NCI-H1436 (cell line): ENCODE measurements around the gene TOX2.

Experiments
- DNase-seq: peaks from one replicate; lab custom pipeline; 2025; lab: John Stamatoyannopoulos, UW

TOX2 gene

GRCh38 chr20:43915211-43916072 lies 790 bp downstream of the TOX2 start:
- no peak for DNase-seq

DNA sequence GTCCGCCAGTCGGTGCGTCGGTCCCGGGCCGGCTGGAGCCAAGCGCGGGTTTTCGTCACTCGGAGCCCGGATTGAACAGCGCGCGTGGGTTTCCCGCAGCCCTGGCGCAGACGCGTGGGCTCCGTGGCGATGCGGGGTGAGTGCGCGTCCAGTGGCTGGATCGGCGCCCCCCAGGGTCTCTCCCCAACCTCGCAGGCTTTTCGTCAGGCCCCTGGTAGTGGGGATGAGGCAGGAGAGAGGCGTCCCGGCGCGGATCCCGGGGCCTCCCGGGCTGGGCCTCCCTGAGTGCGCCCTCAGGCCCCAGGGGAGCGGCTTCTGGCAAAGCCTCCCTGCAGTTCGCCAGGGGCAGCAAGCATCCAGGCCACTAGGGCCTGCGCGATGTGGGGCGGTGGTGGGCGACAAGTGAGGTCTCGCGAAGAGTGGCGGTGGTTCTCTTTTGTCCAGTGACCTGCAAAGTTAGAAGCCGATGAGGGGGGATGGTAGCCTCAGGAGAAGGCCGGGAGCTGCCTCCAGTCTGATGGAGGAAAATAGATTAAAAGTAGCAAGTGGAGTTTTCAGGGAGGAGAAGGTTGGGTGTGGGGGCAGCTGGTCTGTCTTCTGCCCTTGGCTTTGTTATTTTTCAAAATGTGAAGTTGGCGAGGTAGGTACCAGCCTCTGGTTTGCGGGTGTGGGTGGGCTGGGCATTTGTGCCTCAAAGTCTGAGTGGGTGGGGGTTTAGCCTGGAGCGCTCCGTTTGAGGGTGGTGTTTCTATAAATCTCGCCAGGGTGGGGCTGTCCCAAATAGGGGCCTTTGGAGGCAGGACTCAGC lies 1.6 kb downstream of the TOX2 start:
- DNase-seq: peak; percentile 20

- no peak for DNase-seq
These were observed 2.3 kb downstream of the TOX2 start for GRCh38 chr20:43916881-43917371.

GRCh38 chr20:43917380-43917779 lies 2.7 kb downstream of the TOX2 start:
- no peak for DNase-seq

GRCh38 chr20:43919686-43920403 lies 5.2 kb downstream of the TOX2 start:
- DNase-seq: no peak

GRCh38 chr20:43920797-43921196 lies 6.1 kb downstream of the TOX2 start:
- DNase-seq: no peak

DNA sequence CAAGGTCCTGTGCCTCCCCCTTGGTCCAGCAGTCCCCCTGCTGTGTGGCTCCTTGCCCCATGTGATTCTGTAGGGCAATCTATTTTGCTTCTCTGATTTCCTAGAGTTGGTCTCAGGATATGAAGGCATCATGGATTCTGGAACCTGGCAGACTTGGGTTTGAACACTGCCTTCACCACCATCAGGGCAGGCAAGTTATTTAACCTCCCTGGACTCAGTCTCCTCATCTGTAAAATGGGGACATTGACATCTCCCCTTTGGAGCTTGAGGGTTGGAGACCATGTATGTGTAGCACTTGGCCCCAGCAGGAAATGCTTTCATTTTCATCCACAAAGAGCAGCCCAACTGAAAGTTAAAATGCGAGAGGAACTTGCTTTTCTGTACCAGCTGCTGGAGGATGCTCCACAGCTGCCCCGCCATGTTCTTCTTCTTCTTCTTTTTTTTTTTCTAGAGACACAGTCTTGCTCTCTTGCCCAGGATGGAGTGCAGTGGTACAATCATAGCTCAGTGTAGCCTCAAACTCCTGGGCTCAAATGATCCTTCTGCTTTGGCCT lies 6.7 kb downstream of the TOX2 start:
- DNase-seq: no peak

- DNase-seq: no peak
These were observed 8.0 kb downstream of the TOX2 start for GRCh38 chr20:43922614-43923013.

GRCh38 chr20:43923322-43923721 lies 8.7 kb downstream of the TOX2 start:
- no peak for DNase-seq

DNA sequence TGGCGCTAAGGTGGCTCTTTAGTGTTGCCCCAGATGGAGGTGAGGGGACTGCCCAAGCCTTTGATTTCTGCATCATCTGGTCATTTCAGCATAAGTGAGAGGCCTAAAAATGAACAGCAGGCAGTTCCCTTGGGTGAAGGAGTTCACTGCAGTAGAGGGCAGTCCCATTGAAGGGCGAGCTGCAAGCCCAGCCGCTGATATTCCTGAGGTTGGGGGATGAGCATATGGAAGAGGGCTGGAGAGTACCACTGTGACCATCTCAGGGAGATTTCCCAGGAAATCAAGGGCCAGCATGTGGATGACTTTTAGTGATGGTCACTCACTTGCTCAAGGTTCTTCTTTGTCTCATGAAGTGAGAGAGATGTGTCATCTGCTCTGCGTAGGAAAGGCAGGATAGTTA lies 9.3 kb downstream of the TOX2 start:
- no peak for DNase-seq

- no peak for DNase-seq
These were observed 10.6 kb downstream of the TOX2 start for GRCh38 chr20:43925215-43925614.

- peak; percentile 35 for DNase-seq
These were observed 11.1 kb downstream of the TOX2 start for GRCh38 chr20:43925801-43926200.

DNA sequence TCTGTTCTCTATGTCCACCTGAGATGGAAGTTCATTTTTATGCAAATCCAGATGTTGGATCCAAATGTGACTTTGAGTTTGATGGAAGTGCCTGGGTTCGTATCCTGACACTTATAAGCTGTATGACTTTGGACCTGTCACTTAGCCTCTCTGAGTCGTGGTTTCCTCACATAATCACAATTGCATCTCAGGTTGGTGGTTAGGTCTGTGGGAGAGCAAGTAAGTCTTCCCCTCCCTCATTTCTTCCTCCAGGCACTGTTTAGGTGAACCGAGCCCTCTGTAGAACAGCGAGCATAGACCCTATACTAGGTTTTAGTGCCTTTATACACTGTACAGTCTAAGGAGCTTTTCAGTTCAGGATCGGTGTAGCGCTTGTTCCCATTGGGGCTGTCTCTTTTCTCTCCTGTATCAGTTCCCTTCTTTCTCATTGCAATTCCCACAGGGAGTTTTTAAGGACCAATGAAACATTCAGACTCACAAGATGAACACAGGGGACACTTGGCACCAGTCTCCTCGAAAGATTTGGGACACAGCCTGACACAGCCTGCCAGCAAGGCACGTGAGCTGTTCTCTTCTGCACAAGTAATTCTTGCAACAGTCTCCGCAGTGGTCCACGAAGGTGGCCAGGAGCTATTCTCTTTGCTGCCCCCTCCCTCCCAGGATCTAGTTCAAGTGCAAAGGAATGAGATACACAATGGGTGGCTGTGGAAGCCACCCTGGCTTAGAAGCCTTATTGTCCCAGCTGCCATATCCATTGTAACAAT lies 11.8 kb downstream of the TOX2 start:
- no peak for DNase-seq

GRCh38 chr20:43931976-43932375 lies 17.3 kb downstream of the TOX2 start:
- no peak for DNase-seq

DNA sequence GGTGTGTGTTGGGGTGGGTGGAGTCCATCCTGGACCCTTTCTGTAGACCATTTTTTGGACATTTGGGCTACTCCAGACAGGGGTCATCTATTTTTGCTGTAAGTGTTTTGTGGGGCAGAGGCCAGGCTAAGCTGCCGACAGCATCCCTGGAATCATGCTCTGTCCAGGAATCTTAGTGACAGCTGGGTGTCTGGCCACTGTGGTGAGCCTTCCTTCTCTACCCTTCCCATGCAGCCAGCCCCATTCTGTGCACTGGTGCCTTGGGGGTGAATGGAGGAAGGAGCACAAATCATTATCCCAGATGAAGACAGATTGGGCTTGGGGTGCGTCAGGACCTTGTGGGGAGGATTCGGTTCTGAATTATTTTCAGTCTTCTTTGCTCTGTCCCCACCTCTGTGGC lies 20.2 kb downstream of the TOX2 start:
- no peak for DNase-seq

DNA sequence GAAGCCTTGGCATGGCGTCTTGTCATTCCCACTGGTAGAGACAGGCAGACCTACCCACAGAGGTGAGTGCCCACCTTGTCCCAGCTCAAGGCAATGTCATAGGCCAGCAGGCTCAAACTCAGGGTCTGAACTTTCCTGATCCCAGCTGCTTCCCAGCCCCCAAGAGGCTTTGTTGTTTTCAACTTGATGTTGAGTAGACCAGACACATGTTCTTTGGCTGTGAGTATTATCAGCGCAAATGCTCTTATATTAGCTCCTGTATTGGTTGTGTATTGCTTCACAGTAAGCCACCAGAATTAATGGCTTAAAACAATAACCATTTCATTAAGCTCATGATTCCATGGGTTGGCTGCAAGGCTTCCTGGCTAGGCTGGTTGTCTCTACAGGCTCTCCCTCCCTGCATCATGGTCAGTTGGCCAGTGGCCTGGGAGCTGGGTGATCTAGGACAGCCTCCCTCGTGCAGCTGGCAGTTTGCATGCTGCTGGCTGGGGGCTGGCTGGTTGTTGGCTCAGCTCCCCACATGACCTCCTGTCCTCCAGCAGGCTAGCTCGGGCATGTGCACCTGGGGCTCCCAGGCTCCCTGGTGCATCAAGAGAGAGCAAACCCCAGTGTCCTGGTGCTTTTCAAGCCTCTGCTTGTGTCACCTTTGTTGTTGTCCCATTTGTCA lies 21.6 kb downstream of the TOX2 start:
- no peak for DNase-seq

GRCh38 chr20:43936805-43937204 lies 22.2 kb downstream of the TOX2 start:
- no peak for DNase-seq

GRCh38 chr20:43937591-43937990 lies 22.9 kb downstream of the TOX2 start:
- DNase-seq: no peak

DNA sequence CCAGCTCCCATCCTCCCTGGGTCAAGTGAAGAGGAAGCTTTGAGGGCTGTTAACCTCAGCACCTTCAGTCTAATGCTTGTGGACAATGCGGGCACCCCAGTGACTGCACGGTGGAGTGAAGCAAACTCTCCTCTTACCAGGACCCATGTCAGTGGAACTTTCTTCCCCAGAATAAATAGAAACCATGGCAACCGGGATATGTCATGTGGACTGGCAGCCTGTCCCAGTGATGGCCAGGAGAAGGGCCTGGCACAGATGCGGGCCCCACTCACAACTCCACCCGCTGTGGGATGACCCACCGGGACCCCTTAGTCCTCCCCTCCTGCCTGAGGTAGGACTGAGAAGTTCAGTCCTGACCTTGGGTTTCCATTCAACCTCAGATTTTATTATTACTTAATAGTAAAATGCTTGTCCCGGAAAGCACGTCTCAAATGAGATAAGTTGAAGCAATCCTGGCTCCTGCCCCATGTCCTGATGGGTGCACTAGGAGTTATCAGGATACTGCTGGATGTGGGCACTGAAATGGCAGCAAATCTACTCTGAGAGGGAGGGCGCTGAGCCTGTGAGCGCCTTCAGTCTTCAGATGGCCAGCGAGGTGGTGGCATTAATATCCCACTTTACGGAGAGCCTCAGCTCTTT lies 23.5 kb downstream of the TOX2 start:
- DNase-seq: no peak
